DMS 273 (cell line): ENCODE results near the gene RAB11FIP3.
"Not testable (repeated sequence)": the region's sequence is repeated elsewhere in the genome, so short reads cannot be mapped to it uniquely, and the experiment has no call there.

Experiments used
- DNase-seq: peaks from one replicate; lab custom pipeline; 2025; ENCODE audit not compliant: unreplicated experiment; lab: John Stamatoyannopoulos, UW

The RAB11FIP3 gene

GRCh38 chr16:460787-461186 lies 35.3 kb downstream of the RAB11FIP3 start:
- DNase-seq, result no peak

DNA sequence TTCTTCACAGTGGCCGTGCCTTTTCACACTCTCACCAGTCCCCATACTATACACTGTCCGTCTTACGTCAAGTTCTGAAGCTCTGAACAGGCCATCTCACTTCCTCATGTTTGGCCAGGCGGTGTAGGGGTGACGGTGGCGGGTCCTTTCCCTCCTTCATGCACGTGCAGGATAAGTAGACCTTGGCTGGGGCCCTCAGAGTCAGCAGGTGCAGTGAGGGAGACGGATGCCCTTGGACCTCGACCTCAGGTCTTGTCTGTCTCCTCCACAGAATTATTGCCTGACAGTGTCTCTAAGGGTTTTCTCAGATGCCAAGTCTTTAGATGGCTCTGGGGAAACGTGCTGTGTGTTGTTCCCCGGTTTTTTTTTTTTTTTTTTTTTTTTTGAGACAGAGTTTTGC lies 37.6 kb downstream of the RAB11FIP3 start:
- DNase-seq, result no peak

DNA sequence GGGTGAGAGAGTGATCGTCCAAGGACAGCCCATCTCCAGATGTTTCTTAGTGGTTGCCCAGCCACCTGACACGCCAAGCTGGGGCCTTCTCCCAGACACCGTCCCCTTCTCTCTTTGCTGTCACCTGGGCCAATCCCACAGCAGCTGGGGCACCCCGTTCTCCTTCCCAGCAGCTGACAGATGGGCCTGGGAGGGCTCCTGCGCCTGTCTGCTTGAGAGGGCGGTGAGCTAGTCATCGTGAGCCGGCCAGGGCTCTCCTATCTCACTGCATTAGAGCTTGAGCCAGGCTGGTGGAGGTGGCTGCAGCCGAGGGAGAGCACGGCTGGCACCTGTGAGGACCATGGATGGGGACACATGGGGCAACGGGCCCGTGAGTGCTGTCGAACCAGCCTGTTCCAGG lies 41.2 kb downstream of the RAB11FIP3 start:
- peak; percentile 80 for DNase-seq

DNA sequence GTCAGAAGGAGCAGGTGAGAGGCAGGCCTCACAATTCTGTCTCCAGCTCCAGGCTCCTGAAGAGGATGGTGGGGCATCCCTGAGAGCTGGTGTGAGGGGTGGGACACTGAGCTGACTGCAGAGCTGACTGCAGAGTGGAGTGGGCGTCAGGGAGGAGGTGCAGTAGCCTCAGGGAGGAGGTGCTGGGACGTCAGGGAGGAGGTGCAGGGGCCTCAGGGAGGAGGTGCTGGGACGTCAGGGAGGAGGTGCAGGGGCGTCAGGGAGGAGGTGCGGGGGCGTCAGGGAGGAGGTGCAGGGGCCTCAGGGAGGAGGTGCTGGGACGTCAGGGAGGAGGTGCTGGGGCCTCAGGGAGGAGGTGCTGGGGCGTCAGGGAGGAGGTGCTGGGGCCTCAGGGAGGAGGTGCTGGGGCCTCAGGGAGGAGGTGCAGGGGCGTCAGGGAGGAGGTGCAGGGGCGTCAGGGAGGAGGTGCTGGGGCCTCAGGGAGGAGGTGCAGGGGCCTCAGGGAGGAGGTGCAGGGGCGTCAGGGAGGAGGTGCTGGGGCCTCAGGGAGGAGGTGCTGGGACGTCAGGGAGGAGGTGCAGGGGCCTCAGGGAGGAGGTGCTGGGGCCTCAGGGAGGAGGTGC lies 41.9 kb downstream of the RAB11FIP3 start:
- not testable (repeated sequence) for DNase-seq

- no peak for DNase-seq
These were observed 42.8 kb downstream of the RAB11FIP3 start for GRCh38 chr16:468068-468821.

GRCh38 chr16:469459-469858 lies 44.0 kb downstream of the RAB11FIP3 start:
- not testable (repeated sequence) for DNase-seq

GRCh38 chr16:470418-470817 lies 45.0 kb downstream of the RAB11FIP3 start:
- no peak for DNase-seq

DNA sequence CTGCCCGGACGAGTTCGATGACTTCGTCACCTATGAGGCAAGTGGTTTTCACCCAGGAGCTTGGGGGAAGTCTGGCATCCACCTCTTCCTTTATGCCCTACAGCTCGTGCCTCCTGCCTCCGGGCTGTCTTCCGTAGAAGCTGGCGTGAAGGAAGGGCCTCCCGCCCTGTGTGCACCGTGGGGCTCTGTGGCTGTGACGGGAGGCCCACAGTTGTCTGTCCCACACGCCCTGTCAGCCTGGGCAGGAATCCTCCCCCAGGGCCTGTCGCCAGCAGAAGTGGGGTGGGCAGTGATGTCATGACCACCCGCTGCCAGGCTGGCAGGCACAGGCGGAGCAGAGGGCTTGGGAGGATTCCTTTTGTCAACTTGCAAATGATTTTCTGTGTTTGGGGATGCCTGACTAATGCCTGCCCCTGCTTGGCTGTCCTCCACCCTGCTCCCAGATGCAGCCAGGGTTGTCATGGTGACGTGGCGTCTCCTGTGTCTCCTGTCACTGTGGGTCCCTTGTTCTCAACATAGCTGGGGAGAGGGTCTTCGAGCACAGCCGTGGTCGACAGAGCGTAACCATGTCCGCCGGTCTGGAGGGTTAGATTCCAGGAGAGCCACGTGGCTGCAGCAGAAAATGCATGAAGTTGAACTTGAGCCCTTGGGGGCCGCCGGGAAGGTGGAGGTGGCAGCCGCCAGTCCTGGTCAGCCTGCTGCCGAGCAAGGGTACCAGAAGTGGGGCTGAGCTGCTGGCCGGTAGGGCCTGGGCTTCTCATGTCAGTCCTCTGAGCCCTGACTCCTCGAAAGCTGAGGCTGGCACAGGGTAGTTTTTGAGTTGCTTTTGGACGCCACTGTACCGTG lies 46.1 kb downstream of the RAB11FIP3 start:
- DNase-seq, result no peak

GRCh38 chr16:472199-472504 lies 46.7 kb downstream of the RAB11FIP3 start:
- DNase-seq, result no peak

GRCh38 chr16:473046-474043 lies 47.9 kb downstream of the RAB11FIP3 start:
- no peak for DNase-seq

- no peak for DNase-seq
These were observed 49.1 kb downstream of the RAB11FIP3 start for GRCh38 chr16:474420-475122.

DNA sequence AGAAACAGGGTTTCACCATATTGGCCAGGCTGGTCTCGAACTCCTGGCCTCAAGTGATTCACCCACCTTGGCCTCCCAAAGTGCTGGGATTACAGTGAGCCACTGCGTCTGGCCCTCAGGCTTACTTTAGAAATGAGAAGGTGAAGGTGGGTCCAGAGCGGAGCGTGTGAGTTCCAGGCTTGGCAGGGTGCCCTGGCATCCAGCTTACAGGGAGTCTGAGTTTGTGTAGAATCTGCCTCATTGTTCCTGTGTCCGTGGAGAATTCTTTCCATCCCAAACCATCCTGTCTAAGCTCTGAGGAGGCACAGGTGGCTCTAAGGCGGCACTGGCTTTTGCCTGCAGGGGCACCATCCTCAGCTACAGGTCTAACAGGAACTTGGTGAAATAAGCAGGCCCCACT lies 50.6 kb downstream of the RAB11FIP3 start:
- no peak for DNase-seq

DNA sequence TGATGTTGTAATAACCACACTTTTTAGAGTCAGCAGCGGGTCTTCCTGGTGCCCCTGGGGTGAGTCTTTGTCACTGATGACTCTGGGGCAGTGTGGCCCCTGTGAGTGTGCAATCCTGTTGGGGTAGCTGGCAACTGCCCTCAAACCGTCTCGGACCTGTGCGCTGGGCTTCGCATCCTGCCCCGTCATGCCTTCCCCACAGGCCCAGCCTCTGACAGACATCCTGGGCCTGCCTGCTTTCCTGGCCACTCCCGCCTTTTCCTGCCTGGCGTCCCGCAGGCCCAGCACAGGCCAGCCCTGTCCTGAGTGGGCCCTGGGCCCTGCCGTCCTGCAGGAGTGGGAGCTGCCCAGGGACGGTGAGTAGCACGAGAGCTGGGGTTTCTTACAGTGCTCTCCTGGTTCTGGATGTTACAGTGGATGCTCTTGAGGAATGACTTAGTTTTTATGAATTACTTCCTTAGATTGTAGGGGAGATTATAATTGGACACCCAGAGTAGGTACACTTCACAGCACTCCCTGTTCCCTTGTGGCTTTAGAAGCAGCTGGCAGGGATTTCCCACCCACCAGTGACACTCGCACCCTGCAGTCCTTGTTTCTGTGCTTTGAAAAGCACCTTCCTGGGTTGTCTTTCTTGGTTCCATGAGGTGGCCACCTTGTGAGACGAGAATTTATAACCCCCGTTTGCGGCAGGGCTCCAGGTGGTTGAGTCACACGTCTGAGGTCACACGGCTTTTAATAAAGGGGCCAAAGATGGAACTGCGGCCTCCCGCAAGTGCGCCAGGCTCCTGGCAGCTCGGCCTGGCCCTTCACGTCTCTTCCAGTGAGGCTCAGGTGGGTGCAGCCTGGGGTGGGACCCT lies 52.1 kb downstream of the RAB11FIP3 start:
- no peak for DNase-seq

GRCh38 chr16:478287-478686 lies 52.8 kb downstream of the RAB11FIP3 start:
- DNase-seq, result not testable (repeated sequence)

- no peak for DNase-seq
These were observed 57.2 kb downstream of the RAB11FIP3 start for GRCh38 chr16:482468-483185.

- DNase-seq, result no peak
These were observed 58.1 kb downstream of the RAB11FIP3 start for GRCh38 chr16:483341-484075.

- DNase-seq, result no peak
These were observed 64.2 kb downstream of the RAB11FIP3 start for GRCh38 chr16:489606-490005.

- DNase-seq, result no peak
These were observed 65.3 kb downstream of the RAB11FIP3 start for GRCh38 chr16:490768-491167.
